Fibroblast of skin of right biceps (primary cell): ENCODE data around the gene CZIB.
A peak's percentile ranks its signal among the peaks of the same experiment; 100 is the strongest.

Source experiments
- DNase-seq: peaks from one replicate; pipeline ENCODE4 v3.0.0-alpha.2; 2013

CZIB gene

DNA sequence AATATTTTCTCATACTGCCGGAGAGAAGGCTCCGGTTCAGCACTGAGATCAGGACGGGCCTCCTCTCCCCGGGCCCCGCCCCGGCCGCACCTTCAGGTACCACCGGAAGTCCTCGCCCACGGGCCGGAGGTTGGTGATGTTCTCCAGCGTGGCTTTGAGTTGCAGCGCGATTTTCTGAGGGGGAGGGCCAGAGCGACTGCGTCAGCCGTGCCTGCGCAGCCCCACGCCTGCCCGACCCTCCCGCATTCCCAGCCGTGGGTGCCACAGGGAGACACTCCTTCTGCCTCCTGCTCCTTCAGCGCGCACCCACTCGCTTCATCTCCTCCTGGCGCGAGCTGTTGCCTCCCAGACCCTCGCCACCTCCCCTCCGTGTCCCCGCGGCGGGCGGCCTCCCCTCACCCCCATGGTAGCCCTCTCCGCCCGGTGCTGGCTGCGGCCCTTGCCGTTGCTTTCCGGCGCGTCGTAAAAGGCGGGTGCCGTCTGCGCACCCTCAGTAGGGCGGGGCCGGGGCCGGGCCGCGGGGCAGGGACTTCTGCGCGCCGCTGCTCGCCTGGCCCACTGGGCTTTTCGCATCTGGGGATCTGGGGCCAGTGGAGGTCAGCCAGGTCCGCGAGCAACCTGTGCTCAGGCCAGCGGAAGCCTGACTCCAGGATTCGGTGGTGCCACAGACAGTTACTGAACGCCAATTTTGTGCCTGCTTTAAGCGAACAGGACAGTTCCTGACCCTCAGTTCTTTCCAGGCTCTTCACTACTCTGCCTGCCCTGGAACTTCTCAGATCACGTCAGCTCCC is at the start of gene CZIB:
Gene CZIB, minus strand, starts transcription at position 464 of the 791 bp plus-strand sequence. Its CDS starts 59 bp downstream, at position 405.
- DNase-seq: peak; percentile 90

DNA sequence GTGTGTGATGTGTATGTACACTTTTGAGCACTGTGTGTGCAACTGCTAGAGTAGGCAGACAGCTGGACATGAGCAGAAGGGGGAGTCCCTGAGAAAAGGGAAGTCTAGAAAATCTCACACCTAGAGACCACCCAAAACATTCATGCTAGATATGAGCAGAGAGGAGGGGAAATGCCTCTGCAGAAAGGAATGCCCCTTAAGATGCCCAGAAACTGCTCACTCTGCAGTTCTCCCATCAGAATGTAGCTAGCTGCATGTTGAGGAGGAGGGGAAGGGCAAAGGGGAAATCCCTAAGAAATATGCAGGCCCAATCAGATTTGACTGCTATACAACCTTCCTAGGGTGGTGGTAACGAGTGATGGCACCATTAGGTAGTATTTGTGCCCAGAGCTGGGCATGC is 49.7 kb upstream of the CZIB start:
- no peak for DNase-seq

DNA sequence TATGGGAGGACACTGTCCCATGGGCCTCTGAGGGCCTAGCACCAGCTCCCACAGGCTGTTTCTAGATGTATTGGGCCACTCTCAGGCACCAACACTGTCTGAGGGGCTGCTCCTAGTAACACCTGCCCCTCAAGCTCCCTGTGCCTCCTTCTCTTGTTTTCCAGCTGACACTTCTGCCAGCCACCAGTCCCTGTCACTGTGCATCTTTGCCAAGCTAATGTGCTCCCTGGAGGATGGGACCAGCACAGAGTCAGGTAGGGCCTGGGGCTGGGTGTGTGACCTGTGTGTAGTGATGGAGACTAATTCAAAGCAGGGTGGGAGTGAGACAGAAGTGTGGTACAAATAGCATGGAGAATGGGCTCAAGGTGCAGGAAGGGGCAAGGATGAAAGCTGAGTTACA is 47.3 kb upstream of the CZIB start:
- no peak for DNase-seq

DNA sequence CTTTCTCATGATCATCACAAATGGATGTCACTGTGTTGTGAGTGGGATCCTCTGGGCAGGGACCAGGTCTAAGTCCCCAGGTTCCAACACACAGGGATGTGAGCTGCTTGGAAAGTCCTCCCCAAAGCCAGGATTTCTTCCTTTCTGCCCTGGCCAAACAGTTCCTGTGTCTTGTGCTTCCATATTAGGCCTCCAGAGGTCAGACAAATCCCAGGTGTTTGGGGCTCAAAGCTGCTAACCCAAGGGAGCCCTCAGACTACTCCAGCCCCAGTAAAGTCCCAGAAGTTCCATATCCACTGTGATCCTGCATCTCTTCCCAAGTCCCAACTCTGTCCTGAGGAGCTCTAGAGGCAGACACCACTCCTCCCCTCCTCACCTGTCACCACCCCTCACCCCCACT is 45.6 kb upstream of the CZIB start:
- DNase-seq: no peak

DNA sequence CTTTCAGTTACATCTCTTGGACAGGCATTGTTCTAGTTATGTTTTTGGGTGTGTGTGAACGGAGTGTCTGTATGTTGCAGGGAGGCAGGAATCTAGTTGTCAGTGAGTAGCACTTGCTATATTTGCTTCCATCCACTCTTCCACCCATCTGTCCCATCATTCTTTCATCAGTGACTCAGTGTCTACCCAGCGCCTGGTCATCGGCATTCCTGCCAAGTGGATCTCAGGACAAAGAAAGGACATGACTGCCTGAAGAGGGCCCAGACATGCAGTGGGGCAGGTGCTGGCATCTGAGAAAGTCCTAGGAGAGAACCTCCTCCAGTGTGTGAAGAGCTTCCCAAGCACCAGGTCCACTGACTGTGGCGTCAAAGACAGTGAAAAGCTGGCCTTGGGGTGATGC is 45.1 kb upstream of the CZIB start:
- DNase-seq: no peak

DNA sequence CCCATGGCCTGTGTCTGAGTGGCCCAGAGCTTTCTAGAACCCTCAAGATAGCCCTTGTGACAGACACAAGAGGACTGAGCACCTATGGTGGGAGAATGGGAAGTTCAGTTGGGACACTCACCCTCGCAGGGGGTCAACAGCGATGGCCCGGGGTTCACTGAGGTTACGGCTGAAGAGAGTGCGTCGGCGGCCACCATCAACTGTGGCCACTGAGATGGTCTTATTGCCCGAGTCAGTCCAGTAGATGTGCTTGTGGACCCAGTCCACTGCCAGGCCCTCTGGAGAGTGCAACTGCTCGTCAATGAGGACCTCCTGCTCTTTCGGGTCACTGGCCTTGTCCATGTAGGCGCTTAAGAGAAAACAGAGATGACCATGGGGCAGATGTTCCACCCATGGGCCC is 43.6 kb upstream of the CZIB start:
- DNase-seq: no peak

DNA sequence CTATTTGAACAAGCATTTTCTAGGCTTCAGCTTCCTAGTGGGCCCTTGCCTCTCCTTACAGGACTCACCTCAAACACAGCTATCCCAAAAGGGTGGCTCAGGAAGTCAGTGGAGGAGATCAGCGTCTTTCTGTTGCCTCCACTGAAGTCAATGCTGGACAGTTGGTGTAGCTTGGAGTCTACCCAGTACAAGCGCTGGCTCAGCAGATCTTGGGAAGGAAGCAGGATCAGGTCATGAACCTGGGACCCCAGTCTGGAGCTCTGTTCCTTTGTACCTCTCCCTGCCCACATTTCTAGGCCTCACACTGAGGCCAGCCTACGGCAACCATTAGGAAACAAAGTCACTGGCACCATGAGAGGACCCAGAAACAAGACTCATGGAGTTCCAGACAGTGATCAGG is 41.6 kb upstream of the CZIB start:
- no peak for DNase-seq

DNA sequence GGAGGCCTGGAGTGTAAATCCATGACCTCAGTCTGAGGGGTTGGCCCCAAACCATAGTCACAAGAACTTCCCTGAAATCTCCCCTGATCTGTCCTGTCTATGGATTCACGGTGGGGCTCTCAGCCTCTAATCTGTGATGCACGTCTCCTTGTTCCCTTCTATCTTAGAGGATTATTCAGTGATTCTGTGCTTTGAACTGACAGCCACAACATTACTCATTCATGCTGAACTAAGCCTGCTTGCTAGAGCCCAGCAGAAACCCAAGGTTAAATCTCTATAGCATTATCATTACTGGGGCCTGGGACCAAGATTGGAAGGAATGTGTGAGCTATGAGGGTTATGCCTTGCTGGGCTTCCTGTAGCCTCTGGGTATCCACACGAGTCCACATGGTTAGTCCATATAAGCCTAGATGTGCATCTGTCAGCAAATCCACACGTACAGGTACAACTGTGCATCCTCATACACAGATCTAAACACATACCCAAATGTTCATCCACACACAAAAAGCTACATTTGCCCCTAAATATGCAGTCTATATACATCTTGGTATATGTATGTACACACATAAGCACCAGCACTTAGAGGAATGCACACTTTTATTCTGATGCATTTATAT is 40.3 kb upstream of the CZIB start:
- no peak for DNase-seq

DNA sequence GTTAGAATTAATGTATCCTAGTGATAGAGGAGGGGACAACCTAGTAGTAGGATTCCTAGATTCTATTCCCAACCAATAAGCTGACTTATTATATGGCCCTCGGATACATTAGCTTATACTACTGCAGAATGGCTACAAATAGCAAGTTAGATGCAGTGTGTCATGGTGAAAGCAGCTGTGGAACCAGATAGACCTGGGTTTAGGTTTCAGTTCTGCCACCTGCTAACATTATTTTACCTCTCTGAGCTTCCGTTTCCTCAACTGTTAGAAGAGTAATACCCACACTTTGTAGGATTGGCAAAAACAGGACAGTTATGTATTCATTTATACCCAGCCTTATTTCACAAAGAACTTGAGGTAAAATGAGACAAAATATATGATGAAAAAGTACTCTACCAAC is 39.5 kb upstream of the CZIB start:
- no peak for DNase-seq

DNA sequence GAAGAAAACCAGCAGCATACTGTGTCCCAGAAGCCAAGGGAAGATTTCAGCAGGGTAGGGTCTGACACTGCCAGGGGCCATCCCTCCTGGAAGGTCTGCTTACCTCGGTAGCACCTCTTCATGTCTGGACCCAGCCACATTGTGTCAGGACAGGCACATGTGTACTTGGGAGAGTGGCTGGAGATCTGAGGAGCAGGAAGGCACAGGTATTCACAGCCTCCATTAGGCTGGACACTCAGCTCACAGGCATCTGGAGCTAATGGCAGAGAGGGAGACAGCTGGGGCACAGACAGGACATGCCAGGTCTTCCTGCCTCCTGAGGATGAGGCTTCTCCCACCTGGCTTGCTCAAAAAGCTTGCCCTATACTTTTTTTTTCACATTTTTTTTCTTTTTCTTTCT is 37.8 kb upstream of the CZIB start:
- no peak for DNase-seq

DNA sequence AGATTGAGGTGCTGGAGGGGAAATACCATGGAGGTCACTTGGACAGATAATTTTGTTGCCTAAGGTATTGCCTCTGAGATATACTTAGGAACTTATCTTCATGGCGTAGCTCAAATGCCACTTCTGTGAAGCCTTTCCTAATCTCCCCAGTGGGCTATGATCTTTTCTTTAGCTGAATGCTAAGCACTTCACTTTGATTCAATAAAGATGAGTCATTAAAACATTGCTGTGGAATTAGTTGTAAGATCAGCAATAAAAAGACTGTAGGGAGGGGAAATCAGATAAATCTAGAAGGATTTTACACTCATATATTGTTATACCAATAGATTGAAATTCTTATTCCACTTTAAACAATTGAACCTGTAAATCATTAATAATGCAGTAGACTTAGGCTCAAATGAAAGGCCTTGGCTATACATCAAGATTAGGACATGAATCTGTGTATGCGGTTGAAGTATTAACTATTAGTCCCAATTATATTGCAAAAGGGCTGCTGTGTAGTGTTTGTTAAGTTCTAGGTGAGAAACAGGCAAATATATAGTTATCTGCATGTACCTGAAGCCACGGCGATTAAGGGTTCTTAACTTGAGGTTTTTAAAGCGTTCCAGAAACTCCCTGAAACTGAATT is 37.1 kb upstream of the CZIB start:
- peak; percentile 26 for DNase-seq

DNA sequence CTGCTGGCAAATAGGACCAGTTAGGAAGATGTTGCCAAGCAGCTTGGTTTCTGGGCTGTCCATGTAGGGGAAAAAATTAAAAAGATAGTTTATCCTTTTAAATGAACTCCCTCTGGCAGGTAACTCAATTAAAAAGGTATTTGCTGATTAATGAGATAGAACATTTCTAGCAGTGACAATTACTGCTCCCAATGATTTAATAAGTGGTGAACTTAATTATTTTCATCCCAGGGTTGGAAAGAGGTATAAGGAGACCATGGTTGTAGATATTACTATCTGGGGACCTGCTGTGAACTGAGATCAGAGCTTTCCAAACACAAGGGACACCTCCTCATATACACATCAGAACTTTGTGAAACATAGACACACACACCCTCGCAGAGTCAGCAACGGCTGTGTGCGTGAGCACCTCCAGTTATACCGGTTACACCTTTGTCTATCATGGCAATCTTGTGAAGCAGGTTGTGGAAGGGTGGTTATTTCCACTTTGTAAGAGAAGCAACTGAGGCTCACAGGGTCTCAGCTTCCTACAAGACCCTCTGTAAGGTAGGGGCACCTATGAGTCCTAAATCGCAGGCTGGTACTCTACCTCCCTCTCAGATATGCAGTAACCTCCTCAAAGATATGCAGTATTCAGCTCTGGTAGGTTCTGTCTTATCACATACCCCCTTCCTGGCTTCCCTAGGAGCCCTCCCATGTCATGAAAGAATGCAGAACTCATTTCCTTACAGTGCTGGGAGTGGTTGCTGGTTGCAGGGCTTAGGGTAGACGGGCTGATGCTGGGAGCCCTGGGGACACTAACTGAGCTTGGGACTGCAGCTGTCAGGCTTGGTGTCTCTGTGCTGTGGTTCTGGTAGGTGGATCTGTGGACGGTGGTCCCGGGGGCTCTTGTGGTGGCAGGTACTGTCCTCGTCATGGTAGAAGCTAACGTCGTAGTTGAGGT is 36.3 kb upstream of the CZIB start:
- DNase-seq: no peak

DNA sequence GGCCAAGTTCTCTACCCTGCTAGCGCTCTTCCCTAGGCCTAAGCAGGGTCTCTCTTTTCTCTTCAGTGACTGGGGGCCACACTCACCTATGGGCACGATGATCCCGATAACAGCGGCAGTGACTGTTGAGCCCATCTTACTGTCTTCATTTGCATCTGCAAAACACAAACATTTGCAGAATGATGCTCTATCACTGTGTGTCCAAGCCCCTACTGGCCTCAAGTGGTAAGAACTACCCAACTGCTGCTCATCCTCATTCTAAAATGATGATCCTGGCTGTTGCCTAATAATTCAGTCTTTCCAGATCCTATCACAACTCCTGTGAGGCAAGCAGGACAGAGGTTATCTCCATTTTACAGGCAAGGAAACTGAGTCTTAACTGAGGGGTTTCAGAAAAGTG is 34.6 kb upstream of the CZIB start:
- DNase-seq: no peak

DNA sequence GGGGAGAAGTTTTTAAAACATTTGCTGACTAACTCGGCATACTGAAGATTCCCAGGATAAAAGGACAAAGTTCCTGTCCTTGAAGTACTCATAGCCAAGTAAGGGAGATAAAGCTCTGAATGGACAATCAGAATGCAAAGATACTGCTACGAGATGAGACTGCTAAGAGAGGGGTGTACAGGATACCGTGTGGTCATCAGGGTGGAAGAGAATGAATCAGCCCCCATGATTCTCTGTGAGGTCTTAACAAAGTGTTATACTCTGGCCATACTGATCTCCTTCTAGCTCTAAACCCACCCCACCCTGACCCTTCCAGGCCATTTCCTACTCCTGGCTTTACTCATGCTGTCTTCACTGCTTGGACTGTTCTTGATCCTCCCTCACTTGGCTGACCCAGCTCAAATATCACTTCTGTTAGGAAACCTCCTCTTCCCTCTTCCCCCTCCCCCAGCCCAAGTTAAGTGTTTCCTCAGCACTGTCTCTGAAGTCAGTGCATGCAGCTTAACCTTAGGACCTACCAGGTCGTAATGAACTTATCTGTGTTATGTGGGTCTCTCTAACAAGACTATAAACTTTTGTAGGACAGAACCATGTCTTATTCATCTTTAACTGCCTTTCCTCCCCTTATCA is 33.7 kb upstream of the CZIB start:
- DNase-seq: peak; percentile 19

DNA sequence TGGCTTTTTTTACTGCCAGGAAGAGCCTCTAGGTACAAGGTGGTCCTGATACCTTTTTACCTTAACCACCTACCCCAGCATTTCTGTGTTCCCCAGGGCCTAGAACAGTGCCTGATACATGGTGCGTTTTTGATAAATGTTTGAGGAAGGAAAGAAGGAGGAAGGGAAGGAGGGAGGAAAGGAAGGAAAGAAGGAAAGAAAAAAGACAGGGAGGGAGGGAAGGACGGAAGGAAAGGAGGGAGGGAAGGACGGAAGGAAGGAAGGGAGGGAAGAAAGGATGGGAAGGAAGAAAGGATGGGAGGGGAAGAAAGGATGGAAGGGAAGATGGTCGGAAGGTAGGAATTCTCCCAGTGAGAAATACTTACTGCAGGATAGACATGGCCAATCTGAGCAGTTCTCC is 29.9 kb upstream of the CZIB start:
- DNase-seq: no peak

DNA sequence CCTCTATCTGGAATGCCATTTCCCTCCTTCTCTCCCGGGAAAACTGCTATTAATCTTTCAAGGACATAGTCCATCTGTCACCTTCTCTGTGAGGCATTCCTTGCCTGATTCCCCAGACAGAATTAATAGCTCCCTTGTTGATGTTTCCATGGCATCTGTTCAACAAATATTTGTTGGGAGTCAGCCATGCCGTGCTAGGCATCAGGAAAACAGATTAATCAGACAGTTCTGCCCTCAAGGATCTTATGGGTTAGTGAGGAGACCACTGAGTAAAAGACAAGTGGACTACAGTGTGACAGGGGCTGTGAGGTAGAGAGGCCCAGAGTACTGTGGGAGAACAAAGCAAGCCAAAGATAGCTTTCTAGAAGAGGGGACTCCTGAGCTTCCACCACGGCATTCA is 29.3 kb upstream of the CZIB start:
- peak; percentile 53 for DNase-seq

DNA sequence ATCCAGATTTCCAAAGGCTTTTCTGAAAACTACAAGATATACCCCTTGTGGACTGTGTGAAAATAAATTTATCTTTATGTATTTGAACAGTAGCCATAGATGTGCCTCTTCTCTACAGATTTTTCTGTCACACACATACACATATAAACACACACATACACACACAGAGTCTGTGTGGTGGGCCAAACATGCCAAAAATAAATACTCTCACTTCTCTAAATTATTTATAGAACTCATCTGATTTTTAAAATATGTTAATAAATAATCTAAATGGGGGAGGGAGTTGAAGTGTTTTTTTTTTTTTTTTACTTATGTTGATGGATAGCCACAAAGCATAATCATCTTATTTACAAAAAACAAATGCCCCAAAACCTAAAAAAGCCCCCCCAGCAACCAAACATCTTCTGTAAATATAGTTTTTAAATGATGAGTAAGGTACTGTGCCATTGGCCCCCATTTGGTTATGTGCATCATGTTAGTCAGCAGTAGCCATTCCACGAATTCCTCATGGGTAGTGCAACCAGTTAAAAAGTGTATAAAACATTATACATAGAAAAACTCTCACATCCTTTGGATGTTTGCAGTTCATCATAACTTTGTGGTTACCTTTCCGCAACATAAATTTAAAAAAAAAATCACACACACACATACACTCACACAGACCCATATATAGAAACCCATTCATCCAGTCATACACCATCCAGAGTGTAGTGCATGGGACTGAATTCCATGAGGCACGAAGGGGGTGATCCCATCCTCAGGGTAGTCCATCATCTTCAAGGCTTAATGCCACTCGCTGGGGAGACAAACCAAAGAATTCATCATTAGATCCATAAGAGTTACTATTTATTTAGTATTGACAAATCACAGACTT is 26.1 kb upstream of the CZIB start:
- peak; percentile 97 for DNase-seq

DNA sequence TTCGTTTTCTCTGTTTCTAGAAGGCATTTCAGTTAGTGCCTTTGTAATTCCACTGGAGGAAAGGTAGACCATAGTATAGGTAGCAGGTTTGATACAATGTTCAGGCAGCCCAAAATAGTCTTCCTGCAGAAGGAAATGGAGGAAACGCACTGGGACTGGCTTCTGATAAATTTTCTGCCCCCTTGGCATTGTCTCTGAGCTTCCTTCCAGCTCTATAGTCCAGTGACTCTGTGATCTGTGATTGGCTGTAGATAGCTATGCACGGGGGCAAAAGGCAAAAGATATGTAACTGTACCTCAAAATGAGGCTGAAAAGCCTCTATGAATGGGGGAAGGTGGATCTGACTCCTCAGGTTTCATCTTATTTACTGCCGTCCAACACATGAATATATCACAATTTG is 23.7 kb upstream of the CZIB start:
- no peak for DNase-seq

DNA sequence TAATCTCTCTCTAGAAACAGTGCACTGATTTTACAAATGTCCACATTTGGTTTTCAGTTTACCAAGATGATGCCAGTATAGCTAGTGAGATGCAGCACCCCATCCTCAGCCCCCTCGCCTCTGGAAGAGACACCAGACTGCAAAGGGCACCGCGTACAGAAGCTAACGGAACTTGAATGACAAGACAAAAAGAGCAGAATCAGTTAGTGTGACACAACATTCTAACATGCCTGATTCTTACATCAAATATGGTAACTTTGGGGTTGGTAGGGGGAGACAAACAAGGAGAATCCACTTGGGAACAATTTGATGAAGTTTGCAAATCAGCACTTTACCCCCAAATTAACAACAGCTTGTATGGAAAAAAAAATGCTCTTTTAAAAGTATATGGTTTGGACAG is 21.9 kb upstream of the CZIB start:
- no peak for DNase-seq

DNA sequence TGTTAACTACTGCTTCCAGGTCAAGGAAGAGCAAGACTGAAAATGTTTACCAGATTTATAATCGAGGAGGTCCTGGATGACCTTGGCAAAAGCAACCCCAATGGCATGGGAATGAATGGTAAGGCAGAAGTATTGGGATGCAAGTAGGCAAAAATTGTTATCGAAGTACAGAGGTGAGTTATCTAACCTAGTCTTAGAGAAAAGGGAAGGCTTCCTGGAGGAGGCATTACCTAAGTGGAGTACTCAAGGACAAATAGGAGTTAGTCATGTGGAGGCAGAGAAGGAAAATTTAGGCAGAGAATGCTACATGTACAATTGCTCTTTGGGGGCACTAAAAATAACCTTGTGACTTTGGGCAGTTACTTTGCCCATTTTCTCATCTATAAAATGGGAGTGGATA is 21.4 kb upstream of the CZIB start:
- DNase-seq: no peak
